ENCODE measurements around the gene CCDC146.
"Not testable (repeated sequence)": the region's sequence is repeated elsewhere in the genome, so short reads cannot be mapped to it uniquely, and the experiment has no call there.

CCDC146 gene

DNA sequence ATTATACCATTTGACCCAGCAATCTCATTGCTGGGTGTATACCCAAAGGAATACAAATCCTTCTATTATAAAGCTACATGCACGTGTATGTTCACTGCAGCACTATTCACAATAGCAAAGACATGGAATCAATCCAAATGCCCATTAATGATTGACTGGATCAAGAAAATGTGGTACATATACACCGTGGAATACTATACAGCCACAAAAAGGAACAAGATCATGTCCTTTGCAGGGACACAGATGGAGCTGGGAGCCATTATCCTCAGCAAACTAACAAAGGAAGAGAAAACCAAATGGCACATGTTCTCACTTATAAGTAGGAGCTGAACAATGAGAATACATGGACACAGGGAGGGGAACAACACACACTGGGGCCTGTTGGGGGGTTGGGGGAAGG is 211.6 kb downstream of the CCDC146 start:
- peaks cover 39% of the 10 kb centered on the region for H3K4me1 Mint-ChIP-seq (ENCODE audit: low read depth)
- H3K36me3 Mint-ChIP-seq (ENCODE audit: low read depth); DNase-seq (ENCODE audit: low spot score); H3K9me3 Mint-ChIP-seq; H3K27ac Mint-ChIP-seq; H3K27me3 Mint-ChIP-seq (ENCODE audit: low read depth); H3K4me3 Mint-ChIP-seq: not testable (repeated sequence)

- Mint-ChIP-seq H3K27me3 (ENCODE audit: low read depth) (peaks cover 7% of the 10 kb centered on the region), H3K4me3 (no peak overlapping the region), H3K27ac (no peak overlapping the region), H3K36me3 (ENCODE audit: low read depth) (no peaks in the 10 kb centered on the region), H3K4me1 (ENCODE audit: low read depth) (peaks cover 29% of the 10 kb centered on the region), H3K9me3 (no peaks in the 10 kb centered on the region)
- DNase-seq (ENCODE audit: low spot score), result no peak
Measured at GRCh38 chr7:77335581-77335980, 213.2 kb downstream of the CCDC146 start.

DNA sequence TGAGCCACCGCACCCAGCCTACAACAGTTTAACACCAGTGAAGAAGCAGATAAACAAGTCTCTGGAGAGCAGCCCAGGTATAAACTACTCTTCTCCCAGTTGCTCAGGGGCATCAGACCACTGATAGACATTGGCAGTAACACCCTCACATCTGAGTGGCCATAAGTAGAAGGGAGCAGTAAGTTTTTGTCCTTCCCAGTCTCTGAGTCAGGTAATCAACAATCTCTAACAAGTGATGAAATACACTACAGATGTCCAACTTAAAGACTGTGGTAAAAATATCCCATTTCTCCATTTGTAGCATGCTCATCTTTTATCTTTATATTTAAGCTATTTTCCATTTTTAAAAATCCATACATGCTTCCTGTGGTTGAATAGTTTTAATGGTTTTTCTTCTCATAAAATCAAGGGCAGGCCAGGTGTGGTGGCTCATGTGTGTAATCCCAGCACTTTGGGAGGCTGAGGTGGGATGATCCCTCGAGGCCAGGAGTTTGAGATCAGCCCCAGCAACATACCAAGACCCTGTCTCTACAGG is 215.1 kb downstream of the CCDC146 start:
- no peak overlapping the region for H3K27ac Mint-ChIP-seq
- peaks cover 14% of the 10 kb centered on the region for H3K4me1 Mint-ChIP-seq (ENCODE audit: low read depth)
- no peak for DNase-seq (ENCODE audit: low spot score)
- H3K36me3 Mint-ChIP-seq (ENCODE audit: low read depth), result no peaks in the 10 kb centered on the region
- H3K27me3 Mint-ChIP-seq (ENCODE audit: low read depth), result peaks cover 7% of the 10 kb centered on the region
- H3K9me3 Mint-ChIP-seq, result no peaks in the 10 kb centered on the region
- H3K4me3 Mint-ChIP-seq, result no peak overlapping the region

DNA sequence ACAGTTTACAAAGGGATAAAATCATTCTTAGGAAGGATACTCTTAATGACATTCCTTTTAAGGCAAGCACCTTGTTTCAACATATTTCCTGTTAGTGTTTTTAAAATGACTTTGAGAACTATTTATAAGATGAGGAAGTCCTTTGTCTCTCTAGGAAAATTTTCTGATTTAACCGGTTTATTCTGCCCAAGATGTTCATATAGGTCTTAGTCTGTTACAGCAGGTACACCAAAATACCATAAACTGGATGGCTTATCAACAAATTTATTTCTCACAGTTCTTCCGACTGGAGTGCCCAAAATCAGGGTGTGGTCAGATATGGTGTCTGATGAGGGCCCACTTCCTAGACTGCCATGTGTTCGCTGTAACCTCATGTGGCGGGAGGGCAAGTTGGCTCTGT is 215.8 kb downstream of the CCDC146 start:
- no peak overlapping the region for H3K4me3 Mint-ChIP-seq
- no peak overlapping the region for H3K27ac Mint-ChIP-seq
- peaks cover 14% of the 10 kb centered on the region for H3K4me1 Mint-ChIP-seq (ENCODE audit: low read depth)
- no peaks in the 10 kb centered on the region for H3K36me3 Mint-ChIP-seq (ENCODE audit: low read depth)
- H3K27me3 Mint-ChIP-seq (ENCODE audit: low read depth), result peaks cover 7% of the 10 kb centered on the region
- no peaks in the 10 kb centered on the region for H3K9me3 Mint-ChIP-seq
- no peak for DNase-seq (ENCODE audit: low spot score)

GRCh38 chr7:77338883-77339629 is 216.6 kb downstream of the CCDC146 start:
- Mint-ChIP-seq H3K9me3 (no peaks in the 10 kb centered on the region), H3K27me3 (ENCODE audit: low read depth) (peaks cover 7% of the 10 kb centered on the region), H3K36me3 (ENCODE audit: low read depth) (no peaks in the 10 kb centered on the region), H3K4me3 (no peak overlapping the region), H3K4me1 (ENCODE audit: low read depth) (peaks cover 14% of the 10 kb centered on the region), H3K27ac (no peak overlapping the region)
- no peak for DNase-seq (ENCODE audit: low spot score)

- H3K9me3 Mint-ChIP-seq, result no peaks in the 10 kb centered on the region
- no peaks in the 10 kb centered on the region for H3K36me3 Mint-ChIP-seq (ENCODE audit: low read depth)
- H3K4me1 Mint-ChIP-seq (ENCODE audit: low read depth), result peaks cover 14% of the 10 kb centered on the region
- no peak for DNase-seq (ENCODE audit: low spot score)
- H3K27ac Mint-ChIP-seq, result no peak overlapping the region
- H3K4me3 Mint-ChIP-seq, result no peak overlapping the region
- peaks cover 7% of the 10 kb centered on the region for H3K27me3 Mint-ChIP-seq (ENCODE audit: low read depth)
Measured at GRCh38 chr7:77339726-77340125, 217.3 kb downstream of the CCDC146 start.

All from T-helper 2 cell treated with Interferon-gamma antibody and Interleukin-4, amounts not matched to agents 5 μg/mL and 100 μg/mL, for 36 hours (primary cell).